Stimulated activated CD8-positive, alpha-beta memory T cell treated with anti-CD3 and anti-CD28 coated beads, Interleukin-7, amount 100 ng/mL, for 24 hours (primary cell): ENCODE results near the gene CDRT4.

Experiments
- DNase-seq: peaks from one replicate; pipeline ENCODE4 v3.0.0-alpha.2; 2020; ENCODE audit warnings: low read depth

The CDRT4 gene

DNA sequence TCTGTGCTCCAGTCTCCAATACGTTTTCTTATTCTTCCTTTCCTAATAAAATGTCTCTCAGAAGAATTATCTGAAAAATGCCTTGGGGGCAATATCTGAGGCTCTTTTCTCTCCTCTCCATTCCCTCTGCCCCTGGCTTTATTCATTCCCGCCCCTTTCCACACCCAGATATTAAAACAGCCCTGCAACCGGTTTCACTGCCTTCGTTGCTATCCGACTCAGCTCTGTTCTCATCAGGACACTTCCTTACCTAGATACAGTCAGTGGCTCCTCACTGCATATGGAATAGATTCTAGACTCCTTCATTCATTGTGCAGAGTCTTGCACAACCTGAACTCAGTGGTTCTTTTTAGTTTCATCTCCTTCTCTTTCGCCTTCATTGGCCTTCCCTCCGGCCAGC, 74.0 kb downstream of the CDRT4 start:
- no peak for DNase-seq

DNA sequence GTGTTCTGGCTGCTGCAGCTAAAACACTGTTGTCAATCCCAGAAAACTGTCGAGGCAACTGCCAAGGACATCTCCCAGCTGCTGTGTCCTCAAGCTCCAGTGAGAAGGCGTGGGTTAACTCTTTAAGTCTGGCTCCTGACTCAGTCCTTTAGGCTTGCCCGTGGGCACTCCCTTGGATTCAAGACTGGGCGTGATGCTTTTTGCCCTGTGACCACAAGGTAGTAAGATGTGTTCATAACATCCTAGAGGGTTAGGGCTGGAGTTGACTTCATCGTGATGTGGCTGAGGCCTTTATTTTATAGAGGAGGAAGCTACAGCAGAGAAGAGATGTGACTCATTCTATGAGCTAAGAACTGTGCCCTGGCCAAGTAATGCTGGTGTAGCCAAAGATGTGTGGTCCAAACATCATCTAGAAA, 75.1 kb downstream of the CDRT4 start:
- DNase-seq = no peak

DNA sequence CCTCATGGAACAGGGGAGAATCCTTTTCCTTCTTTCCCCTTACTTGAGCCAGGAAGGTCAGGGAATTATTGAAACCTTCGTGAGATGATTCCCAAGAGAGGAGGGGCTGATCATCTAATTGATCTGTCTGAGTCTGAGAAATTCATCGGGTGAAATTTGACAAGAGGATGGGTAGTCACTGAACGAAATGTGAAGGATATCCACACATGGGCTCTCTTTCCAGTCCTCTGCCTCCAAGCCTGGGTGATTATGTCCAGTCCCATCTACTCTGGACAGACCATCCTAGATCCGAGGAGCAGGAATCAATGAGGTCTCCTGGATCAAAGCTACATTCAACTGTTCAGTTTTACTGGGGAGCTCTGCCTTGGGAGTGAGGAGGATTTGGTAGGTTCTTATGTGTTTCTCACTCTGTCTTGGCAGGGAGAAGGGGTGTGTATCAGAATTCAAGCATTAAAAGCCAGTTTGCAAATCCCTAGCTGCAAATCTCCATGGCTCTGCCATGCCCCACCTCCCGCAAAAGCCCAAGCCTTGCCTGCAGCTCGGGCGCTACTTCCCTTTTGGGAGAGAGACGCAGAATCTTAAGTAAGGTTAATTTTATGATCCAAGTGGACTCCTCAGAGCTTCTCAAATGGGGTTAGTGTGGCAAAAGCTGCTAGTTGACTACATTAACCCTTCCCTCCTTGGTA, 78.9 kb downstream of the CDRT4 start:
- no peak for DNase-seq

DNA sequence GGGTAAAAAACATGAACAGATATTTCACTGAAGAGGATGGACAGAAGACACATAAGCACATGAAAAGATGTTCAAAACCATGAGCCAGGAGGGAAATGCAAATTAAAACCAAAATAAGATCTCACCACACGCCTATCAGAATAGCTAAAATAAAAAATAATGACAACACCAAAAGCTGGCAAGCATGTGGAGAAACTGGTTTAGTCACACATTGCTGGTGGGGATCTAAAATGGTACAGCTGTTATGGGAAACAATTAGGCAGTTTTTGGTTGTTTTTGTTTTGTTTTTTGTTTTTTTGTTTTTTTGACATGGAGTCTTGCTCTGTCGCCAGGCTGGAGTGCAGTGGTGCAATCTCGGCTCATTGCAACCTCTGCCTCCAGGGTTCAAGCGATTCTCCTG, 81.3 kb downstream of the CDRT4 start:
- no peak for DNase-seq
